HepG2 (cell line): ENCODE results near the gene ELP4. TPM values are rescaled to one million over a fixed set of nuclear protein-coding genes. Genes with fewer than 3 reads are reported as not detected.

Experiments used
- ATAC-seq: fragments of 200-7000 bp; cut with Tn5 transposase; 3 replicates; pipeline ENCODE4 v1.9.1; 2020; ENCODE audit warnings: mild to moderate bottlenecking, moderate library complexity
- BruUV-seq: library from RNA; stranded (reverse); fragments of 400-500 nt; replicated peaks from 2 replicates; lab custom pipeline; 2021; lab: Mats Ljungman, UMichigan
- CTCF ChIA-PET: fragments of 300-600 bp; formaldehyde crosslinking; extraction: SDS; loops from one replicate; lab custom pipeline; 2021; ENCODE audit warnings: low total read pairs, inconsistent platforms, low intra/inter-chr PET ratio; lab: Yijun Ruan, JAX
- POLR2A ChIA-PET: fragments of 350-600 bp; sonication (Branson Sonifier 250); formaldehyde crosslinking; loops from one replicate; lab custom pipeline; 2020; ENCODE audit warnings: antibody characterized with exemption, inconsistent platforms; lab: Yijun Ruan, JAX
- DNase-seq: peaks from one replicate; pipeline ENCODE4 v3.0.0-alpha.2; 2015; ENCODE audit warnings: low spot score
- FAIRE-seq: peaks from 3 replicates; lab custom pipeline; 2011; peaks lifted over from hg19 to GRCh38; lab: Jason Lieb, UNC
- H2AFZ ChIP-seq: one replicate; pipeline ENCODE4 v1.6.1; 2011; ENCODE audit warnings: low read length, inconsistent platforms
- H3K27ac ChIP-seq: fragments of 300-600 bp; 3 replicates; pipeline ENCODE4 v1.8.0; 2011; ENCODE audit warnings: mixed run types, mild to moderate bottlenecking, mixed read lengths, low read length, inconsistent platforms; ENCODE audit not compliant: insufficient read depth; ENCODE audit errors: extremely low read length
- H3K27me3 ChIP-seq, 2 experiments: fragments of 200-600 bp in 1 of 2; 2 replicates in 1 of 2; 3 replicates in 1 of 2; pipeline versions ENCODE4 v1.6.0 to v1.8.0; 2011; ENCODE audit warnings: low read length in 2 of 2, mild to moderate bottlenecking in 2 of 2, moderate library complexity in 2 of 2, inconsistent platforms in 1 of 2; ENCODE audit not compliant: insufficient read depth in 2 of 2, control insufficient read depth in 1 of 2
- H3K36me3 ChIP-seq, 2 experiments: fragments of 200-600 bp in 1 of 2; replicated peaks in 1 of 2; 2 replicates in 1 of 2; 3 replicates in 1 of 2; pipeline versions ENCODE4 v1.5.1 to v1.8.0; 2011; ENCODE audit warnings: low read length in 2 of 2, inconsistent platforms in 1 of 2; ENCODE audit not compliant: insufficient read depth in 2 of 2, control insufficient read depth in 1 of 2
- H3K4me1 ChIP-seq: 2 replicates; pipeline ENCODE4 v1.5.1; 2012; ENCODE audit warnings: low read length, inconsistent platforms; ENCODE audit not compliant: insufficient read depth
- H3K4me2 ChIP-seq: 2 replicates; pipeline ENCODE4 v1.6.0; 2011; ENCODE audit warnings: low read depth, low read length, inconsistent platforms
- H3K4me3 ChIP-seq, 3 experiments: fragments of 200-600 bp in 1 of 3; sonication (generic), shearing (Covaris generic) in 1 of 3; replicated peaks in 1 of 3; 2 replicates each; pipeline ENCODE4 v1.5.1; 2011 to 2016; ENCODE audit warnings: low read length in 3 of 3, inconsistent platforms in 2 of 3, low read depth in 2 of 3, mild to moderate bottlenecking in 2 of 3, control low read depth in 1 of 3, mixed read lengths in 1 of 3; ENCODE audit not compliant: insufficient read depth in 1 of 3
- H3K79me2 ChIP-seq: one replicate; pipeline ENCODE4 v1.6.1; 2011; ENCODE audit warnings: low read length, inconsistent platforms; ENCODE audit not compliant: insufficient read depth
- H3K9ac ChIP-seq: 2 replicates; pipeline ENCODE4 v1.6.0; 2011; ENCODE audit warnings: mild to moderate bottlenecking, low read depth, low read length, inconsistent platforms; ENCODE audit not compliant: insufficient read depth
- H3K9me3 ChIP-seq: 2 replicates; pipeline ENCODE4 v1.5.1; 2012; ENCODE audit warnings: mild to moderate bottlenecking, low read length
- H4K20me1 ChIP-seq: 2 replicates; pipeline ENCODE4 v1.6.0; 2011; ENCODE audit warnings: inconsistent platforms, mild to moderate bottlenecking, low read length, moderate library complexity; ENCODE audit not compliant: insufficient read depth
- ATF5 ChIP-seq: sonication (generic); formaldehyde crosslinking; IDR thresholded peaks from 2 replicates; pipeline ENCODE4 v1.4.0; 2020; ENCODE audit warnings: mild to moderate bottlenecking, low read depth, missing genetic modification reagents
- E2F2 ChIP-seq: sonication (generic); formaldehyde crosslinking; IDR thresholded peaks from 2 replicates; pipeline ENCODE4 v1.4.0; 2020; ENCODE audit warnings: missing genetic modification reagents, borderline replicate concordance
- ELF3 ChIP-seq: IDR thresholded peaks from 2 replicates; pipeline ENCODE4 v1.6.1; 2016; ENCODE audit warnings: missing genetic modification reagents, missing compliant biosample characterization
- RNF2 ChIP-seq: fragments of 450-650 bp; conservative IDR thresholded peaks from 2 replicates; pipeline ENCODE4 v1.6.1; 2016; ENCODE audit warnings: low read depth
- TOE1 ChIP-seq: sonication (generic); formaldehyde crosslinking; IDR thresholded peaks from 2 replicates; pipeline ENCODE4 v1.4.0; 2020; ENCODE audit warnings: mild to moderate bottlenecking, missing genetic modification reagents
- XRCC5 ChIP-seq: fragments of 200-400 bp; formaldehyde crosslinking; optimal IDR thresholded peaks from 2 replicates; pipeline ENCODE3; 2017; ENCODE audit warnings: mild to moderate bottlenecking, low read length
- YEATS2 ChIP-seq: sonication (generic); formaldehyde crosslinking; IDR thresholded peaks from 2 replicates; pipeline ENCODE4 v1.4.0; 2020; ENCODE audit warnings: missing genetic modification reagents, borderline replicate concordance
- ZKSCAN5 ChIP-seq: sonication (generic); formaldehyde crosslinking; IDR thresholded peaks from 2 replicates; pipeline ENCODE4 v1.5.1; 2020; ENCODE audit warnings: mild to moderate bottlenecking, missing genetic modification reagents
- ZKSCAN8 ChIP-seq: IDR thresholded peaks from 2 replicates; pipeline ENCODE4 v1.6.1; 2016; ENCODE audit warnings: borderline replicate concordance, missing genetic modification reagents, missing compliant biosample characterization
- ZNF274 ChIP-seq: sonication (generic); formaldehyde crosslinking; IDR thresholded peaks from 2 replicates; pipeline ENCODE4 v1.5.1; 2020; ENCODE audit warnings: mild to moderate bottlenecking, missing genetic modification reagents
- ZNF30 ChIP-seq: sonication (generic); formaldehyde crosslinking; IDR thresholded peaks from 2 replicates; pipeline ENCODE4 v1.5.0; 2020; ENCODE audit warnings: mild to moderate bottlenecking, missing genetic modification reagents
- ZNF614 ChIP-seq: IDR thresholded peaks from 2 replicates; pipeline ENCODE4 v1.6.1; 2018; ENCODE audit warnings: missing biosample characterization, missing genetic modification reagents, inconsistent platforms, borderline replicate concordance
- ZNF7 ChIP-seq: IDR thresholded peaks from 2 replicates; pipeline ENCODE4 v1.6.1; 2016; ENCODE audit warnings: missing biosample characterization, missing genetic modification reagents
- ZNF724P ChIP-seq: sonication (generic); formaldehyde crosslinking; IDR thresholded peaks from 2 replicates; pipeline ENCODE4 v1.8.0; 2022; ENCODE audit warnings: missing genetic modification reagents, borderline replicate concordance
- ZNF883 ChIP-seq: sonication (generic); formaldehyde crosslinking; IDR thresholded peaks from 2 replicates; pipeline ENCODE4 v1.5.1; 2020; ENCODE audit warnings: mild to moderate bottlenecking, missing genetic modification reagents; ENCODE audit errors: not compliant biosample characterization
- WGBS: methylation state at CpG from one replicate; pipeline ENCODE4 v1.1.6; 2017; ENCODE audit warnings: low lambda C conversion rate; 5-methylcytosine and 5-hydroxymethylcytosine counted together
- in situ Hi-C: cut with HindIII; loops from 2 replicates; pipeline ENCODE4 v1.10.0; 2017; ENCODE audit warnings: low pct_unique_long_range_greater_than_20kb; ENCODE audit not compliant: extremely low pct_ligation_motif_present
- intact Hi-C: fragments of 100-400 bp; cut with micrococcal nuclease; formaldehyde crosslinking; loops from one replicate; pipeline ENCODE4 v1.10.0; 2022; ENCODE audit not compliant: unreplicated experiment
- polyA plus RNA-seq, 8 experiments: library from polyadenylated mRNA; depleted of rRNA in 3 of 8; stranded (reverse) in 7 of 8; unstranded in 1 of 8; fragments of >200 nt; fragmentation: Illumina TruSeq in 4 of 8; extraction: Trizol in 4 of 8; gene quantifications; 2 replicates each; pipeline versions ENCODE4 v1.2.1 to v1.2.3, GENCODE V29; 2011 to 2016; ENCODE audit warnings: low read depth in 4 of 8, missing spikeins in 1 of 8, mixed read lengths in 1 of 8; ENCODE audit not compliant: insufficient read depth in 1 of 8
- total RNA-seq, 5 experiments: library from RNA; depleted of rRNA; stranded (reverse); fragments of >200 nt; fragmentation: Illumina TruSeq; extraction: Trizol; gene quantifications; 2 replicates each; pipeline ENCODE4 v1.2.3, GENCODE V29; 2016; ENCODE audit warnings: low read depth in 1 of 5
- TF ChIP-seq, protein P1 (sequence below): sonication (generic); formaldehyde crosslinking; IDR thresholded peaks from 2 replicates; pipeline ENCODE4 v1.5.0; 2020; ENCODE audit warnings: missing genetic modification reagents, mild to moderate bottlenecking, borderline replicate concordance
- TF ChIP-seq, protein P2 (sequence below): sonication (generic); formaldehyde crosslinking; IDR thresholded peaks from 2 replicates; pipeline ENCODE4 v1.8.1; 2023; ENCODE audit warnings: missing genetic modification reagents, mild to moderate bottlenecking, borderline replicate concordance

The ELP4 gene
- total and polyA plus RNA-seq, 2 of the 13 experiments (the other 11 are each of a cell fraction or from before 2014, with no cell fraction given), result 12.8 to 19.1 TPM

- no peak for TF ChIP-seq ZNF614 (CRISPR knock-in tag)
- TF ChIP-seq, protein P1, sequence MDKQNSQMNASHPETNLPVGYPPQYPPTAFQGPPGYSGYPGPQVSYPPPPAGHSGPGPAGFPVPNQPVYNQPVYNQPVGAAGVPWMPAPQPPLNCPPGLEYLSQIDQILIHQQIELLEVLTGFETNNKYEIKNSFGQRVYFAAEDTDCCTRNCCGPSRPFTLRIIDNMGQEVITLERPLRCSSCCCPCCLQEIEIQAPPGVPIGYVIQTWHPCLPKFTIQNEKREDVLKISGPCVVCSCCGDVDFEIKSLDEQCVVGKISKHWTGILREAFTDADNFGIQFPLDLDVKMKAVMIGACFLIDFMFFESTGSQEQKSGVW (CRISPR knock-in tag), result no peak
- TF ChIP-seq ELF3, result no peak
- no peak for TF ChIP-seq ZNF274 (CRISPR knock-in tag)
These were observed 294.9 kb downstream of the ELP4 start (continued) for GRCh38 chr11:31804312-31805036.

DNA sequence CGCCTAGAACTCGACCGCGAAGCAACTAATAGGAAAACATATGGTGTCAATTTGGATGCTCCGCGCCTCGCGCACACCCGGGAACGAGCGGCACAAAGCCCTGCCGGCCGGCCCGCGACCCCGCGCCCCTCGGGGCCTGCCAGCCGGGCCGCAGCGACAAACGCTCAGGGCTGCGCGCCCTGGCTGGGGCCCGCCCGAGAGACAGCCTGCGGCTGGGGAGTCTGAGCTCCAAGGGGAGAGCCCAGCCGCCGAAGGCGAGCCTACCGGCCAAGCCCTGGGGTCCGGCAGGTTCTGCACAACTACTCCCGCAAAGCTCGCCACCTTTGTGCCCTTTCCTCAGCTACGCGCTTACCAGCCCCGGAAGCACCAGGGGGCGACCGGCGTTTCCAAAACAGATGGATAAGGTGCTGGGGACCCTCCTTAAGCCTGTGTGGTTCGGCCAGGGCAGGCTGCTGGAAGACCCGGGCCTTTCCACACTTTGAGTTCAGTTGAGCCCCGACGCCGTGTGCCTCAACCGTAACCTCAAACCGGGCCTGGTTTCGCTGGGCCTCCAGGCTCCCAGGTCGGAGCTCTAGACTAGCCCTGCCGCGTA, 295.6 kb downstream of the ELP4 start:
- in situ Hi-C loops (no loop called here), intact Hi-C loops (no loop called here)
- H3K27me3 ChIP-seq, result peaks cover 3 to 30% of the 10 kb centered on the region in 2 experiments; a peak in 4 of 5 replicates
- DNase-seq, result no peak
- no TSS peak for BruUV-seq
- ChIA-PET CTCF (no interaction called here), POLR2A (no interaction called here)
- no peak for TF ChIP-seq ZKSCAN5 (CRISPR knock-in tag)
- no peak for TF ChIP-seq ZNF7 (CRISPR knock-in tag)
- no peak for TF ChIP-seq RNF2
- TF ChIP-seq ZKSCAN8 (CRISPR knock-in tag), result no peak
- no peak for TF ChIP-seq TOE1 (CRISPR knock-in tag)
- TF ChIP-seq ZNF724P, result no peak
- TF ChIP-seq, protein P2, sequence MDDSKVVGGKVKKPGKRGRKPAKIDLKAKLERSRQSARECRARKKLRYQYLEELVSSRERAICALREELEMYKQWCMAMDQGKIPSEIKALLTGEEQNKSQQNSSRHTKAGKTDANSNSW (CRISPR knock-in tag), result no peak
- no peak for TF ChIP-seq ATF5 (CRISPR knock-in tag)
- TF ChIP-seq ZNF30 (CRISPR knock-in tag), result no peak
- TF ChIP-seq ZNF883 (CRISPR knock-in tag), result no peak
- no peak for TF ChIP-seq XRCC5
- no peak for TF ChIP-seq E2F2 (CRISPR knock-in tag)
- no peak for TF ChIP-seq YEATS2 (CRISPR knock-in tag)
- no peaks in the 10 kb centered on the region for H3K36me3 ChIP-seq
- H3K27ac ChIP-seq, result no peak overlapping the region
- 85% methylated on average over 20 of the region's 51 CpGs for WGBS
- H3K4me2 ChIP-seq, result no peak overlapping the region
- no peaks in the 10 kb centered on the region for H3K79me2 ChIP-seq
- no peak for FAIRE-seq
- no peaks in the 10 kb centered on the region for H3K9me3 ChIP-seq
- H4K20me1 ChIP-seq, result no peaks in the 10 kb centered on the region
- H3K9ac ChIP-seq, result no peak overlapping the region
- ATAC-seq, result no peak
- H3K4me1 ChIP-seq, result peaks cover 10% of the 10 kb centered on the region
- no peak overlapping the region for H3K4me3 ChIP-seq
- H2AFZ ChIP-seq, result no peak overlapping the region
